Stimulated activated naive CD8-positive, alpha-beta T cell treated with anti-CD3 and anti-CD28 coated beads, Interleukin-15, Interleukin-2, amounts not matched to agents 100 ng/mL and 50 ng/mL, for 24 hours (primary cell): ENCODE results near the gene RNF220.
A peak's percentile ranks its signal among the peaks of the same experiment; 100 is the strongest.

ENCODE experiments used
- H3K27ac Mint-ChIP-seq: one replicate; pipeline ENCODE4 v1.8.0; 2021; ENCODE audit warnings: mild to moderate bottlenecking, mixed read lengths
- H3K27me3 Mint-ChIP-seq: one replicate; pipeline ENCODE4 v1.8.0; 2021; ENCODE audit warnings: mixed read lengths
- H3K36me3 Mint-ChIP-seq: one replicate; pipeline ENCODE4 v1.8.0; 2021; ENCODE audit warnings: low read depth, mixed read lengths
- H3K4me1 Mint-ChIP-seq: one replicate; pipeline ENCODE4 v1.8.0; 2021; ENCODE audit warnings: low read depth, mixed read lengths
- H3K4me3 Mint-ChIP-seq: one replicate; pipeline ENCODE4 v1.8.0; 2021; ENCODE audit warnings: mild to moderate bottlenecking, mixed read lengths
- H3K9me3 Mint-ChIP-seq: one replicate; pipeline ENCODE4 v1.8.0; 2021; ENCODE audit warnings: mixed read lengths

The RNF220 gene

GRCh38 chr1:44648529-44649250 lies 243.6 kb downstream of the RNF220 start:
- Mint-ChIP-seq H3K4me1 (no peaks in the 10 kb centered on the region), H3K4me3 (no peak overlapping the region), H3K9me3 (no peaks in the 10 kb centered on the region), H3K27me3 (no peaks in the 10 kb centered on the region), H3K36me3 (peaks cover 53% of the 10 kb centered on the region), H3K27ac (no peak overlapping the region)

- no peak overlapping the region for H3K4me3 Mint-ChIP-seq
- H3K36me3 Mint-ChIP-seq: peaks cover 52% of the 10 kb centered on the region
- H3K27me3 Mint-ChIP-seq: no peaks in the 10 kb centered on the region
- no peak overlapping the region for H3K27ac Mint-ChIP-seq
- H3K9me3 Mint-ChIP-seq: no peaks in the 10 kb centered on the region
- no peaks in the 10 kb centered on the region for H3K4me1 Mint-ChIP-seq
Measured at GRCh38 chr1:44649788-44650158, 244.7 kb downstream of the RNF220 start.

- H3K4me1 Mint-ChIP-seq: no peaks in the 10 kb centered on the region
- H3K9me3 Mint-ChIP-seq: no peaks in the 10 kb centered on the region
- H3K36me3 Mint-ChIP-seq: peaks cover 47% of the 10 kb centered on the region
- H3K27me3 Mint-ChIP-seq: no peaks in the 10 kb centered on the region
- H3K27ac Mint-ChIP-seq: no peak overlapping the region
- no peak overlapping the region for H3K4me3 Mint-ChIP-seq
Measured at GRCh38 chr1:44650159-44650831, 245.2 kb downstream of the RNF220 start.

GRCh38 chr1:44651069-44651468 lies 246.0 kb downstream of the RNF220 start:
- H3K9me3 Mint-ChIP-seq: no peaks in the 10 kb centered on the region
- H3K4me3 Mint-ChIP-seq: no peak overlapping the region
- H3K4me1 Mint-ChIP-seq: no peaks in the 10 kb centered on the region
- no peak overlapping the region for H3K27ac Mint-ChIP-seq
- H3K36me3 Mint-ChIP-seq: peaks cover 43% of the 10 kb centered on the region
- no peaks in the 10 kb centered on the region for H3K27me3 Mint-ChIP-seq

GRCh38 chr1:44652445-44653106 lies 247.5 kb downstream of the RNF220 start:
- Mint-ChIP-seq H3K27me3 (no peaks in the 10 kb centered on the region), H3K4me3 (no peak overlapping the region), H3K27ac (no peak overlapping the region), H3K9me3 (no peaks in the 10 kb centered on the region), H3K4me1 (no peaks in the 10 kb centered on the region), H3K36me3 (peaks cover 29% of the 10 kb centered on the region)

GRCh38 chr1:44653107-44653964 lies 248.3 kb downstream of the RNF220 start:
- Mint-ChIP-seq H3K4me1 (no peaks in the 10 kb centered on the region), H3K27me3 (no peaks in the 10 kb centered on the region), H3K27ac (no peak overlapping the region), H3K36me3 (peaks cover 22% of the 10 kb centered on the region), H3K4me3 (no peak overlapping the region), H3K9me3 (no peaks in the 10 kb centered on the region)

- Mint-ChIP-seq H3K27ac (no peak overlapping the region), H3K27me3 (no peaks in the 10 kb centered on the region), H3K4me3 (no peak overlapping the region), H3K9me3 (no peaks in the 10 kb centered on the region), H3K4me1 (no peaks in the 10 kb centered on the region), H3K36me3 (peaks cover 11% of the 10 kb centered on the region)
Measured at GRCh38 chr1:44654621-44655187, 249.6 kb downstream of the RNF220 start.

- Mint-ChIP-seq H3K4me1 (no peaks in the 10 kb centered on the region), H3K4me3 (no peak overlapping the region), H3K9me3 (no peaks in the 10 kb centered on the region), H3K27ac (no peak overlapping the region), H3K27me3 (no peaks in the 10 kb centered on the region), H3K36me3 (peaks cover 9% of the 10 kb centered on the region)
Measured at GRCh38 chr1:44655609-44656008, 250.6 kb downstream of the RNF220 start.

GRCh38 chr1:44659566-44659965 lies 254.5 kb downstream of the RNF220 start:
- no peaks in the 10 kb centered on the region for H3K27me3 Mint-ChIP-seq
- H3K9me3 Mint-ChIP-seq: no peaks in the 10 kb centered on the region
- no peaks in the 10 kb centered on the region for H3K36me3 Mint-ChIP-seq
- peaks cover 8% of the 10 kb centered on the region for H3K4me1 Mint-ChIP-seq
- no peak overlapping the region for H3K4me3 Mint-ChIP-seq
- no peak overlapping the region for H3K27ac Mint-ChIP-seq

GRCh38 chr1:44660176-44660575 lies 255.1 kb downstream of the RNF220 start:
- Mint-ChIP-seq H3K4me3 (no peak overlapping the region), H3K27me3 (no peaks in the 10 kb centered on the region), H3K27ac (no peak overlapping the region)

GRCh38 chr1:44661781-44662682 lies 257.0 kb downstream of the RNF220 start:
- no peaks in the 10 kb centered on the region for H3K27me3 Mint-ChIP-seq
- peaks cover 16% of the 10 kb centered on the region for H3K4me1 Mint-ChIP-seq
- H3K36me3 Mint-ChIP-seq: no peaks in the 10 kb centered on the region
- H3K9me3 Mint-ChIP-seq: no peaks in the 10 kb centered on the region
- no peak overlapping the region for H3K4me3 Mint-ChIP-seq
- no peak overlapping the region for H3K27ac Mint-ChIP-seq

More at GRCh38 chr1:44660176-44660575, 255.1 kb downstream of the RNF220 start:
- Mint-ChIP-seq H3K36me3 (no peaks in the 10 kb centered on the region), H3K4me1 (peaks cover 14% of the 10 kb centered on the region), H3K9me3 (no peaks in the 10 kb centered on the region)

- Mint-ChIP-seq H3K4me1 (peaks cover 16% of the 10 kb centered on the region), H3K27me3 (no peaks in the 10 kb centered on the region), H3K27ac (no peak overlapping the region), H3K9me3 (no peaks in the 10 kb centered on the region), H3K4me3 (no peak overlapping the region), H3K36me3 (no peaks in the 10 kb centered on the region)
Measured at GRCh38 chr1:44662683-44663030, 257.6 kb downstream of the RNF220 start.

GRCh38 chr1:44663417-44663816 lies 258.4 kb downstream of the RNF220 start:
- H3K4me3 Mint-ChIP-seq: no peak overlapping the region
- H3K27me3 Mint-ChIP-seq: no peaks in the 10 kb centered on the region
- H3K9me3 Mint-ChIP-seq: no peaks in the 10 kb centered on the region
- peak overlapping the region; percentile 27 for H3K27ac Mint-ChIP-seq
- no peaks in the 10 kb centered on the region for H3K36me3 Mint-ChIP-seq
- H3K4me1 Mint-ChIP-seq: peaks cover 16% of the 10 kb centered on the region
